GM19452 (cell line): ENCODE results near the gene LIMS1.
"Not testable (repeated sequence)": the region's sequence is repeated elsewhere in the genome, so short reads cannot be mapped to it uniquely, and the experiment has no call there.

Experiments used
- ATAC-seq: cut with Tn5 transposase; IDR thresholded peaks from one replicate; pipeline ENCODE4 v1.9.1; 2021; ENCODE audit not compliant: unreplicated experiment

The LIMS1 gene

DNA sequence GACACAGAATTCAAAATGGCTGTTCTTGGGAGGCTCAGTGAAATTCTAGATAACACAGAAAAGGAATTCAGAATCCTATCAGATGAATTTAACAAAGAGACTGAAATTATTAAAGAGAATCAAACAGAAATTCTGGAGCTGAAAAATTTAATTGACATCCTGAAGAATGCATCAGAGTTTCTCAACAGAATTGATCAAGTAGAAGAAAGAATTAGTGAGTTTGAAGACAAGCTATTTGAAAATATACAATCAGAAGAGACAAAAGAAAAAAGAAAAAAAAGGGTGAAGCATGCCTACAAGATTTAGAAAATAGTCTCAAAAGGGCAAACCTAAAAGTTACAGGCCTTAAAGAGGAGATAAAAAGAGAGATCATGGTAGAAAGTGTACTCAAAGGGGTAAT lies 173.0 kb downstream of the LIMS1 start:
- no peak for ATAC-seq

DNA sequence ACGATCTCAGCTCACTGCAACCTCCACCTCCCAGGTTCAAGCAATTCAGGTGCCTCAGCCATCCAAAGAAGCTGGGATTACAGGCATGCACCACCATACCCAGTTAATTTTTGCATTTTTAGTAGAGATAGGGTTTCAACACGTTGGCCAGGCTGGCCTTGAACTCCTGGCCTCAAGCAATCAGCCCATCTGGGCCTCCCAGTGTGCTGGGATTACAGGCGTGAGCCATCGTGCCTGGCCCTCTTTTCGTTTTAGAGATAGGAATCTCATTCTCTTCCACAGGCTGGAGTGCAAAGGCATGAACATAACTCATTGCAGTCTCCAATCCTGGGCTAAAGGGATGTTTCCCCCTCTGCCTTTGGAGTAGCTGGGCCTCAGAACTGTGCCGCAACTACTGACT lies 182.7 kb downstream of the LIMS1 start:
- ATAC-seq, result not testable (repeated sequence)

DNA sequence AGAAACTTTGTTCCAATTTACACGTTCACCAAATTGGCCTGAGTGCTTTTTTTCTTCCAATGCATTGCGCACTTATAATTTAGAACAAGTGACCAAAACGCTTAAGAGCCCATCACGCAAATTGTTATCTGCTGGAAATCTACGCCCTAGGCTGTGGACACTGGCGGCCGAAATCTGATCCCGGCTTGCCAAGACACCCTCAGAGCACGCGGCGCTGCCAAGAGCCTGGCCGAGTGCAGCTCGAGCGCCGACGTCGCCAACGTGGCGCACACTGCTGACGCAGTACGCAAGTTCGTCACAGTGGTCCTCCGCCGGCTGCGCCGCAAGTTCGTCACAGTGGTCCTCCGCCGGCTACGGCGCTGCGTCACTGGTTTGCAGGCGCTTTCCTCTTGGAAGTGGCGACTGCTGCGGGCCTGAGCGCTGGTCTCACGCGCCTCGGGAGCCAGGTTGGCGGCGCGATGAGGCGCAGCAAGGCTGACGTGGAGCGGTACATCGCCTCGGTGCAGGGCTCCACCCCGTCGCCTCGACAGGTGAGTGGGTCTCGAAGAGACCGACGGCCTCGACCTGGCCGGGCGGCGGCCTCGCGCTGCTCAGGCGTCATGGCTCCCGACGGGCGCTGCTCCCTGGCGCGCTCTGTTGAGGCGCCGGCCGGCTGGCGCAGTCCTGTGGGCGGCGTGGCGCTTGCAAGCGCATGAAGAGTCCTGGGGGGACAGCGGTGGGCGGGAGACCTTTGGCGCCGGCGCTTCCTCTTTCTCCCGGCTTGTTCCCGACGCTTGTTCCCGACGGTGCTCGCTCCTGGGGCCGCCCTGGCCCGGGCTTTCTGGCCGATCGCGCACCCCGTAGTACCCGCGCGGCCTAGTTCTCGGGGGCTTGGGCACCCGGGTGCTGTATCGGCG lies 185.1 kb downstream of the LIMS1 start, which contains the start of gene RANBP2:
Gene RANBP2 (plus strand): TSS at position 334 of the 896 bp plus-strand sequence. CDS start 125 bp downstream, at position 459.
- peak; percentile 99 for ATAC-seq

DNA sequence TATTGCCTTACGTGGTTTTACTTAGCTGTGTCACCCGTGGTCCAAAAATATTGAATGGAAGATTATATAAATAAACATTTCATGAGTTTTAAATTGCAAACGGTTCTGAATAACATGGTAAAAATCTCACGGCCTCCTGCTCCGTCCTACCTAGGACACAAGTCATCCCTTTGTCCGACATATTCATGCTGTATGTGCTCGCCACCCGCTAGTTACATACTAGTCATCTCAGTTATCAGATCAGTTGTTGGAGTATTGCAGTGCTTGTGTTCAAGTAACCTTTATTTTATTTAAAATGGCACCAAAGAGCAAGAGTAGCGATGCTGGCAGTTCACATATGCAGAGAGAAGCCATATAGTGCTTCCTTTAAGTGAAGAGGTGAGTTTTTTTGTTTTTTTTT lies 191.8 kb downstream of the LIMS1 start:
- ATAC-seq, result not testable (repeated sequence)

- ATAC-seq, result not testable (repeated sequence)
Observed at GRCh38 chr2:108734656-108735055, 200.4 kb downstream of the LIMS1 start.
